A549 (cell line): ENCODE measurements around the gene LHB. TPM values are rescaled to one million over a fixed set of nuclear protein-coding genes. Genes with fewer than 3 reads are reported as not detected.
A peak's percentile ranks its signal among the peaks of the same experiment; 100 is the strongest.

ENCODE experiments used
- ATAC-seq, 2 experiments: fragments of 200-7000 bp in 1 of 2; fragments of >200 bp in 1 of 2; cut with Nextera tagmentation in 1 of 2; cut with Tn5 transposase in 1 of 2; 3 replicates each; pipeline versions ENCODE4 v1.8.0 to v1.9.1; 2018 to 2020; ENCODE audit warnings: mild to moderate bottlenecking in 1 of 2, moderate library complexity in 1 of 2
- CTCF ChIA-PET: fragments of 300-600 bp; sonication (Branson Sonifier 250); formaldehyde crosslinking; extraction: SDS; loops from one replicate; lab custom pipeline; 2021; ENCODE audit warnings: antibody characterized with exemption, inconsistent platforms; lab: Yijun Ruan, JAX
- POLR2A ChIA-PET: fragments of 350-600 bp; formaldehyde crosslinking; extraction: SDS; loops from one replicate; lab custom pipeline; 2021; ENCODE audit warnings: antibody characterized with exemption, inconsistent platforms; lab: Yijun Ruan, JAX
- DNase-seq, 2 experiments: peaks; one replicate each; pipeline versions ENCODE4 v3.0.0 to v3.0.0-alpha.2; 2011 to 2016; ENCODE audit warnings: low read depth in 1 of 2, low spot score in 1 of 2
- FAIRE-seq: peaks from 2 replicates; lab custom pipeline; 2011; peaks lifted over from hg19 to GRCh38; lab: Jason Lieb, UNC
- H3K27ac ChIP-seq, 2 experiments: fragments of >200 bp; sonication (Bioruptor Twin); formaldehyde crosslinking; 3 replicates each; pipeline ENCODE4 v1.5.1; 2016 to 2017
- H3K4me1 ChIP-seq: fragments of >200 bp; sonication (Bioruptor Twin); formaldehyde crosslinking; 3 replicates; pipeline ENCODE4 v1.6.1; 2016
- H3K4me2 ChIP-seq: fragments of >200 bp; sonication (Bioruptor Twin); formaldehyde crosslinking; 3 replicates; pipeline ENCODE4 v1.6.1; 2016
- H3K4me3 ChIP-seq: fragments of >200 bp; sonication (Bioruptor Twin); formaldehyde crosslinking; 3 replicates; pipeline ENCODE4 v1.5.1; 2016
- H3K9me3 ChIP-seq: fragments of >200 bp; sonication (Bioruptor Twin); formaldehyde crosslinking; 3 replicates; pipeline ENCODE4 v1.6.1; 2016
- BHLHE40 ChIP-seq: IDR thresholded peaks from 2 replicates; pipeline ENCODE4 v1.6.1; 2012; ENCODE audit warnings: low read depth, low read length, inconsistent platforms
- CHD4 ChIP-seq: fragments of 200-600 bp; sonication (generic); IDR thresholded peaks from 2 replicates; pipeline ENCODE4 v1.6.1; 2016; ENCODE audit warnings: antibody characterized with exemption, mild to moderate bottlenecking, borderline replicate concordance
- EP300 ChIP-seq, 2 experiments: fragments of >200 bp; sonication (Bioruptor Twin); formaldehyde crosslinking; IDR thresholded peaks; 2 replicates in 1 of 2; 3 replicates in 1 of 2; pipeline ENCODE4 v1.6.1; 2016 to 2017
- ESRRA ChIP-seq: fragments of 150-350 bp; IDR thresholded peaks from 2 replicates; pipeline ENCODE4 v1.6.1; 2014; ENCODE audit warnings: mild to moderate bottlenecking, low read length, borderline replicate concordance
- HDAC2 ChIP-seq: fragments of 200-600 bp; sonication (generic); IDR thresholded peaks from 2 replicates; pipeline ENCODE4 v1.6.1; 2016
- HOXB5 ChIP-seq: fragments of 250-450 bp; sonication (Bioruptor Pico); IDR thresholded peaks from 2 replicates; pipeline ENCODE4 v1.5.0; 2020; ENCODE audit warnings: mild to moderate bottlenecking, moderate library complexity
- MAZ ChIP-seq: fragments of 150-350 bp; IDR thresholded peaks from 2 replicates; pipeline ENCODE4 v1.6.1; 2014; ENCODE audit warnings: antibody characterized with exemption, low read depth, low read length, borderline replicate concordance
- PHF8 ChIP-seq: fragments of 200-600 bp; sonication (generic); IDR thresholded peaks from 2 replicates; pipeline ENCODE4 v1.6.1; 2016; ENCODE audit warnings: low read depth, mild to moderate bottlenecking, antibody characterized with exemption, moderate library complexity, borderline replicate concordance
- POLR2AphosphoS2 ChIP-seq: conservative IDR thresholded peaks from 2 replicates; pipeline ENCODE4 v1.6.1; 2012; ENCODE audit warnings: low read length, improper control_type of control experiment, inconsistent platforms
- RAD21 ChIP-seq, 2 experiments: fragments of >200 bp in 1 of 2; sonication (Bioruptor Twin) in 1 of 2; formaldehyde crosslinking in 1 of 2; IDR thresholded peaks in 1 of 2; conservative IDR thresholded peaks in 1 of 2; 2 replicates in 1 of 2; 3 replicates in 1 of 2; pipeline ENCODE4 v1.6.1; 2012 to 2018; ENCODE audit warnings: inconsistent platforms in 1 of 2
- RARB ChIP-seq: fragments of 250-450 bp; sonication (Bioruptor Pico); IDR thresholded peaks from 2 replicates; pipeline ENCODE4 v1.8.0; 2021; ENCODE audit warnings: mild to moderate bottlenecking, moderate library complexity
- RCOR1 ChIP-seq: fragments of 150-350 bp; IDR thresholded peaks from 2 replicates; pipeline ENCODE4 v1.6.1; 2014; ENCODE audit warnings: antibody characterized with exemption, low read length, low read depth
- TFCP2L1 ChIP-seq: fragments of 250-450 bp; sonication (Bioruptor Pico); IDR thresholded peaks from 2 replicates; pipeline ENCODE4 v1.5.0; 2021; ENCODE audit warnings: mild to moderate bottlenecking
- TP53 ChIP-seq: fragments of 250-450 bp; sonication (Bioruptor Pico); IDR thresholded peaks from 2 replicates; pipeline ENCODE4 v1.5.0; 2021; ENCODE audit warnings: mild to moderate bottlenecking, moderate library complexity
- ZC3H11A ChIP-seq: fragments of 450-650 bp; IDR thresholded peaks from 2 replicates; pipeline ENCODE4 v1.6.1; 2014; ENCODE audit warnings: antibody characterized with exemption, mild to moderate bottlenecking
- WGBS: methylation state at CpG from one replicate; pipeline ENCODE4 v1.1.6; 2017; ENCODE audit errors: missing lambda C conversion rate; 5-methylcytosine and 5-hydroxymethylcytosine counted together
- polyA plus RNA-seq, 4 experiments: library from polyadenylated mRNA; depleted of rRNA in 3 of 4; stranded (reverse); fragments of >200 nt; fragmentation: RNase III in 1 of 4; extraction: RNeasy Plus Mini Kit Qiagen cat#74134 plus additional on column Dnase treatment in 1 of 4; gene quantifications; 2 replicates in 3 of 4; 3 replicates in 1 of 4; pipeline ENCODE4 v1.2.3, GENCODE V29; 2011 to 2017
- TF ChIP-seq, protein P1 (sequence below): fragments of 150-350 bp; IDR thresholded peaks from 2 replicates; pipeline ENCODE4 v1.6.1; 2014; ENCODE audit warnings: low read depth, mild to moderate bottlenecking, low read length
- TF ChIP-seq, protein P2 (sequence below): fragments of 250-450 bp; sonication (Bioruptor Pico); IDR thresholded peaks from 2 replicates; pipeline ENCODE4 v1.5.0; 2020; ENCODE audit warnings: low read depth, mild to moderate bottlenecking, moderate library complexity
- TF ChIP-seq, protein P3 (sequence below): fragments of >200 bp; sonication (Bioruptor Twin); formaldehyde crosslinking; IDR thresholded peaks from 3 replicates; pipeline ENCODE4 v1.5.1; 2016
- TF ChIP-seq, protein P4 (sequence below): fragments of 200-600 bp; sonication (generic); IDR thresholded peaks from 2 replicates; pipeline ENCODE4 v1.6.1; 2016; ENCODE audit warnings: antibody characterized with exemption, mild to moderate bottlenecking, moderate library complexity

LHB gene
- polyA plus RNA-seq, 2 of the 4 experiments (the other 2 are of a cell fraction) = 0.22 TPM; not detected in 1

DNA sequence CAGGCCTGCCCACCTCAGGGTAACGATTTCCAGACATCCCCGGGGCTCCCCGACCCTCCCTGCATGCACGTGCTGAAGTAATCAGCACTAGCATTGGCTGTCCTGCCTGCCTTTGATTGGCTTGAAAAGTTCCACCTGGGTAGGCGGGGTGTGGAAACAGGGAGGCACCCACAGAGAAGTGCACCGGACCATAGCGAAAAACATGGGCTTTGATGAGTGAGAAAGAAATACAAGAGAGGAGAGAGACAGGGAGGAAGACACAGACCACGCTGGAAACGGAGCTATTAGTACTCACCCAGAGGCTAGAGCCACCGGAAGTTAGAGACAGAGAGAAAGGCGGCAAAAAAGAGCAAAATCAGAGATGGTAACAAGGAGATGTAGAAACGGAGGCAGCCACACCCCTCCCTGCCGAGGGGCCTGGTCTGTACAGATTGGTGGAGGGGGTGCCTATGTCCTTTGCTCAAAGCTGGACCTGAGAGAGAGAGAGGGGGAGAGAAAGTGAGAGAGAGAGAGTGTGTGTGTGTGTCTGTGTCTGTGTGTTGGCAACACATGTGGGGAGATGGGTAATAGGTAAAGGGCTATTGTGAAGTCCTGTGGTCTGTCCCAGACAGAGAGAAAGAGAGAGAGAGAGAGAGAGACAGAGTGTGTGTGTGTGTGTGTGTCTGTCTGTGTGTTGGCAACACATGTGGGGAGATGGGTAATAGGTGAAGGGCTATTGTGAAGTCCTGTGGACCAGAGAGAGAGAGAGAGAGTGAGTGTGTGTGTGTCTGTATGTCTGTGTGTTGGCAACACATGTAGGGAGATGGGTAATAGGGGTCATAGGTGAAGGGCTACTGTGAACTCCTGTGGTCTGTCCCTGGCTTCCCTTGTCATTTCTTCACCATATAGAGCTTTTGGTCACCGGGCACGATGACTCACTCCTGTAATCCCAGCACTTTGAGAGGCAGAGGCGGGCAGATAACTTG is 4.3 kb upstream of the LHB start (continued):
- TF ChIP-seq, protein P1, sequence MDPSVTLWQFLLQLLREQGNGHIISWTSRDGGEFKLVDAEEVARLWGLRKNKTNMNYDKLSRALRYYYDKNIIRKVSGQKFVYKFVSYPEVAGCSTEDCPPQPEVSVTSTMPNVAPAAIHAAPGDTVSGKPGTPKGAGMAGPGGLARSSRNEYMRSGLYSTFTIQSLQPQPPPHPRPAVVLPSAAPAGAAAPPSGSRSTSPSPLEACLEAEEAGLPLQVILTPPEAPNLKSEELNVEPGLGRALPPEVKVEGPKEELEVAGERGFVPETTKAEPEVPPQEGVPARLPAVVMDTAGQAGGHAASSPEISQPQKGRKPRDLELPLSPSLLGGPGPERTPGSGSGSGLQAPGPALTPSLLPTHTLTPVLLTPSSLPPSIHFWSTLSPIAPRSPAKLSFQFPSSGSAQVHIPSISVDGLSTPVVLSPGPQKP = no peak

DNA sequence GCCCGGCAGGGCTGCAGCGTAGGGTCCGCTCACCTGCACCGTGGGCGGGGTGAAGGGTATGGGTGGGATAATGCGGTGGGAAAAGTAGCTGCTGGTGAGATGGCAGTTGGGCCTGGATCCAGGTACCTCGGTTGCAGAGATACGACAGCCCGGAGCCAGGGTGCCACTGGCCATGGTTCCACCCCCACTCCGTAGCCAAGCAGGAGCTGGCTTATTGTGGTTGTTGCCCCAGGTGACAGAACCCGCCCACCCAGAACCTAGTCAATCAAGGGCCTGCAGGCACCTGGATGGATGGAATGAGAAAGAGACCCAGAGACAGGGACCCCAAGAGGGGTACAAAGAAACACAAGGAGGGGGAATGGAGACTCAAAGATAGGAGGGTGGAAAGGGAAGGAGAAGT is 3.5 kb upstream of the LHB start:
- POLR2A ChIA-PET = interaction anchor here (1.3 kb wide), 1 partner anchor 148 kb away, joined by 3 read pairs; the partner anchor contains the start of gene PPP1R15A
- peaks cover 14% of the 10 kb centered on the region; the same call in 2 of the 3 replicates for H3K4me1 ChIP-seq
- FAIRE-seq = no peak
- no peak overlapping the region for H3K4me3 ChIP-seq
- WGBS = 95% methylated on average over 11 of the region's 11 CpGs
- no peaks in the 10 kb centered on the region for H3K9me3 ChIP-seq
- ATAC-seq = peak in 1 of 2 experiments; percentile 1; a peak in 2 of 6 replicates
- H3K4me2 ChIP-seq = no peak overlapping the region
- CTCF ChIA-PET = interaction anchor here (0.5 to 21.8 kb wide), 11 partner anchors 14 to 187 kb away, joined by 3 to 408 read pairs (median 6); partner anchors contain the start of genes GYS1, KCNA7, NTF4 and RUVBL2
- no peak for DNase-seq
- H3K27ac ChIP-seq = no peak overlapping the region
- TF ChIP-seq EP300 (IDR thresholded peaks at IDR 0.05) (no peak), BHLHE40 (no peak), ZC3H11A (no peak), PHF8 (no peak)
- TF ChIP-seq, protein P1 = no peak

DNA sequence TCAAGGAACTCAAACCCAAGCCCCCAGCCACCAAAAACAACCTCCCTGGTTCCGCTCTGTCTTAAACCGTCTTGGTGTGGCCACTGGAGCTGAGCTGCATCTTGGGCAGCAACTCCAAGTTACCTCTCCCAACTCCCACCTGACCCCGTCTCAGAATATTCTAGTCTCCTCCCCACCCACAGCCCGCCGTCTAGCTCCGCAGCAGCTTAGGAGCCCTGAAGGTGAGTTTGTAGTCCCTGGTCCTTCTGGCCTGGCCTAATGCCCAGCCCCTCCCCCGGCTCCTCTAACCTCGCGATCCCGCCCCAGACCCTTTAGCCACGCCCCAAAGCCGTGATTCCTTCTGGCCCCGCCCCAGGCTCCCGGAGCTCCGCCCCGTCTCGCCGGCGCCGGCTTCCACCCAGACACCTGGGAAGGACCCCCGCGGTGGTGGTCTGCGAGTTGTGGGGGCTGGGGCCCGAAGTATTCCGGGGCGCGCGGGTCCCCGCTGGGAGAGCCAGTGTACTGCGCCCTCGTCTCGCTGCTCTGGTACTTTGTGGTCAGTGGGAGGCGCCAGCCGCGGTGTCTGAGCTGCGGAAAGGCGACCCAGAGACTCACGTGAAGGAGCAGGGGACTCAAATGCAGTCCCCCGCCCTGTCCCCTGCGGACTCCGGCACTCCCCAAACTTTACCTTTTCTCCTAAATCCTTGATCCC is 2.5 kb upstream of the LHB start:
- WGBS = 37% methylated on average over 17 of the region's 41 CpGs
- H3K9me3 ChIP-seq = no peaks in the 10 kb centered on the region
- peak overlapping the region; percentile 45 to 70; a peak in 5 of 6 replicates for H3K27ac ChIP-seq
- POLR2A ChIA-PET = interaction anchor here (0.6 to 1.8 kb wide), 8 partner anchors 9 to 433 kb away, joined by 3 to 16 read pairs (median 4); partner anchors contain the start of genes CGB7, GYS1, LIN7B and RUVBL2
- peaks cover 14% of the 10 kb centered on the region; the same call in 2 of the 3 replicates for H3K4me1 ChIP-seq
- ATAC-seq (peak; percentile 52 to 73), FAIRE-seq (no peak), DNase-seq (peak; percentile 74 to 77)
- H3K4me2 ChIP-seq = peak overlapping the region; percentile 79
- CTCF ChIA-PET = interaction anchor here (0.6 to 21.8 kb wide), 16 partner anchors 10 to 392 kb away, joined by 3 to 408 read pairs (median 6); partner anchors contain the start of genes GYS1, KCNA7, NTF4 and RUVBL2
- peak overlapping the region; percentile 47 for H3K4me3 ChIP-seq
- no peak for TF ChIP-seq TP53 (CRISPR knock-in tag)
- TF ChIP-seq TFCP2L1 (CRISPR knock-in tag) = no peak
- TF ChIP-seq MAZ = no peak
- no peak for TF ChIP-seq HDAC2
- no peak for TF ChIP-seq ESRRA
- TF ChIP-seq RARB (CRISPR knock-in tag) = no peak
- TF ChIP-seq POLR2AphosphoS2 = no peak
- no peak for TF ChIP-seq ZC3H11A
- 0 out of 2 replicates have a peak, but pooled peaks have one; percentile 11 for TF ChIP-seq HOXB5 (CRISPR knock-in tag)
- TF ChIP-seq, protein P2, sequence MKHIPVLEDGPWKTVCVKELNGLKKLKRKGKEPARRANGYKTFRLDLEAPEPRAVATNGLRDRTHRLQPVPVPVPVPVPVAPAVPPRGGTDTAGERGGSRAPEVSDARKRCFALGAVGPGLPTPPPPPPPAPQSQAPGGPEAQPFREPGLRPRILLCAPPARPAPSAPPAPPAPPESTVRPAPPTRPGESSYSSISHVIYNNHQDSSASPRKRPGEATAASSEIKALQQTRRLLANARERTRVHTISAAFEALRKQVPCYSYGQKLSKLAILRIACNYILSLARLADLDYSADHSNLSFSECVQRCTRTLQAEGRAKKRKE (CRISPR knock-in tag) = no peak
- TF ChIP-seq BHLHE40 = no peak
- TF ChIP-seq, protein P3, sequence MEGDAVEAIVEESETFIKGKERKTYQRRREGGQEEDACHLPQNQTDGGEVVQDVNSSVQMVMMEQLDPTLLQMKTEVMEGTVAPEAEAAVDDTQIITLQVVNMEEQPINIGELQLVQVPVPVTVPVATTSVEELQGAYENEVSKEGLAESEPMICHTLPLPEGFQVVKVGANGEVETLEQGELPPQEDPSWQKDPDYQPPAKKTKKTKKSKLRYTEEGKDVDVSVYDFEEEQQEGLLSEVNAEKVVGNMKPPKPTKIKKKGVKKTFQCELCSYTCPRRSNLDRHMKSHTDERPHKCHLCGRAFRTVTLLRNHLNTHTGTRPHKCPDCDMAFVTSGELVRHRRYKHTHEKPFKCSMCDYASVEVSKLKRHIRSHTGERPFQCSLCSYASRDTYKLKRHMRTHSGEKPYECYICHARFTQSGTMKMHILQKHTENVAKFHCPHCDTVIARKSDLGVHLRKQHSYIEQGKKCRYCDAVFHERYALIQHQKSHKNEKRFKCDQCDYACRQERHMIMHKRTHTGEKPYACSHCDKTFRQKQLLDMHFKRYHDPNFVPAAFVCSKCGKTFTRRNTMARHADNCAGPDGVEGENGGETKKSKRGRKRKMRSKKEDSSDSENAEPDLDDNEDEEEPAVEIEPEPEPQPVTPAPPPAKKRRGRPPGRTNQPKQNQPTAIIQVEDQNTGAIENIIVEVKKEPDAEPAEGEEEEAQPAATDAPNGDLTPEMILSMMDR = peak; percentile 44
- TF ChIP-seq RCOR1 = no peak
- no peak for TF ChIP-seq CHD4
- peak in 1 of 2 experiments; percentile 27; a peak in 1 of 5 replicates for TF ChIP-seq RAD21 (conservative IDR thresholded peaks at IDR 0.05 in 1 of 2, IDR thresholded peaks at IDR 0.05 in 1 of 2)
- TF ChIP-seq, protein P4, sequence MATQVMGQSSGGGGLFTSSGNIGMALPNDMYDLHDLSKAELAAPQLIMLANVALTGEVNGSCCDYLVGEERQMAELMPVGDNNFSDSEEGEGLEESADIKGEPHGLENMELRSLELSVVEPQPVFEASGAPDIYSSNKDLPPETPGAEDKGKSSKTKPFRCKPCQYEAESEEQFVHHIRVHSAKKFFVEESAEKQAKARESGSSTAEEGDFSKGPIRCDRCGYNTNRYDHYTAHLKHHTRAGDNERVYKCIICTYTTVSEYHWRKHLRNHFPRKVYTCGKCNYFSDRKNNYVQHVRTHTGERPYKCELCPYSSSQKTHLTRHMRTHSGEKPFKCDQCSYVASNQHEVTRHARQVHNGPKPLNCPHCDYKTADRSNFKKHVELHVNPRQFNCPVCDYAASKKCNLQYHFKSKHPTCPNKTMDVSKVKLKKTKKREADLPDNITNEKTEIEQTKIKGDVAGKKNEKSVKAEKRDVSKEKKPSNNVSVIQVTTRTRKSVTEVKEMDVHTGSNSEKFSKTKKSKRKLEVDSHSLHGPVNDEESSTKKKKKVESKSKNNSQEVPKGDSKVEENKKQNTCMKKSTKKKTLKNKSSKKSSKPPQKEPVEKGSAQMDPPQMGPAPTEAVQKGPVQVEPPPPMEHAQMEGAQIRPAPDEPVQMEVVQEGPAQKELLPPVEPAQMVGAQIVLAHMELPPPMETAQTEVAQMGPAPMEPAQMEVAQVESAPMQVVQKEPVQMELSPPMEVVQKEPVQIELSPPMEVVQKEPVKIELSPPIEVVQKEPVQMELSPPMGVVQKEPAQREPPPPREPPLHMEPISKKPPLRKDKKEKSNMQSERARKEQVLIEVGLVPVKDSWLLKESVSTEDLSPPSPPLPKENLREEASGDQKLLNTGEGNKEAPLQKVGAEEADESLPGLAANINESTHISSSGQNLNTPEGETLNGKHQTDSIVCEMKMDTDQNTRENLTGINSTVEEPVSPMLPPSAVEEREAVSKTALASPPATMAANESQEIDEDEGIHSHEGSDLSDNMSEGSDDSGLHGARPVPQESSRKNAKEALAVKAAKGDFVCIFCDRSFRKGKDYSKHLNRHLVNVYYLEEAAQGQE = 0 out of 2 replicates have a peak, but pooled peaks have one; percentile 17
